Vagina (tissue), 2 donors: ENCODE data around the gene HOXD8. TPM values are rescaled to one million over a fixed set of nuclear protein-coding genes. Genes with fewer than 3 reads are reported as not detected.

Experiments used
- DNase-seq, 2 donors: peaks; one replicate each; pipeline ENCODE4 v3.0.0-alpha.2; 2017; ENCODE audit errors: extremely low spot score in 2 of 2
- H3K27ac ChIP-seq: fragments of 200-600 bp; sonication (generic); one replicate; pipeline ENCODE4 v1.5.1; 2019
- H3K27me3 ChIP-seq: fragments of 200-600 bp; sonication (generic); one replicate; pipeline ENCODE4 v1.5.1; 2019
- H3K36me3 ChIP-seq, 2 donors: fragments of 200-600 bp; sonication (generic); one replicate each; pipeline ENCODE4 v1.5.1; 2017 to 2019
- H3K4me1 ChIP-seq: fragments of 200-600 bp; sonication (generic); one replicate; pipeline ENCODE4 v1.5.1; 2019
- H3K4me3 ChIP-seq, 2 donors: fragments of 200-600 bp; sonication (generic); 1 replicate in 1 of 2; 2 replicates in 1 of 2; pipeline ENCODE4 v1.5.1; 2016 to 2019
- H3K9me3 ChIP-seq: fragments of 200-600 bp; sonication (generic); one replicate; pipeline ENCODE4 v1.5.1; 2019
- POLR2A ChIP-seq, 2 donors: fragments of 450-650 bp; IDR thresholded peaks; one replicate each; pipeline ENCODE4 v1.6.1; 2017; ENCODE audit warnings: antibody characterized with exemption in 2 of 2, mild to moderate bottlenecking in 2 of 2, moderate library complexity in 2 of 2
- POLR2AphosphoS5 ChIP-seq, 2 donors: sonication (generic); formaldehyde crosslinking; IDR thresholded peaks; one replicate each; pipeline ENCODE4 v1.9.0; 2017; ENCODE audit warnings: antibody characterized with exemption in 2 of 2, mild to moderate bottlenecking in 2 of 2, low read depth in 1 of 2; ENCODE audit not compliant: insufficient read depth in 1 of 2
- intact Hi-C: fragments of 100-400 bp; cut with DNase I; formaldehyde crosslinking; loops from one replicate; pipeline ENCODE4 v1.15.1; 2023
- total RNA-seq: library from RNA; depleted of rRNA; stranded (reverse); fragments of >200 nt; gene quantifications from one replicate; pipeline ENCODE4 v1.2.3, GENCODE V29; 2016
- TF ChIP-seq, protein P1 (sequence below), 3 experiments: fragments of 450-650 bp in 2 of 3; fragments of 200-600 bp in 1 of 3; sonication (generic) in 1 of 3; IDR thresholded peaks; one replicate each; pipeline ENCODE4 v1.5.1; 2017 to 2019; ENCODE audit warnings: antibody characterized with exemption in 3 of 3, mild to moderate bottlenecking in 2 of 3, moderate library complexity in 2 of 3

The HOXD8 gene
- 10.3 TPM for total RNA-seq

GRCh38 chr2:176128982-176129796 lies at the start of gene HOXD8:
TSS of gene HOXD8 (plus strand) at chr2:176129705. CDS start at chr2:176130367, 662 bp downstream.
- peak within 1 kb of the TSS; percentile 46 to 58 for H3K4me3 ChIP-seq
- peak in 1 of 2 donors; percentile 67 for TF ChIP-seq POLR2AphosphoS5 (IDR thresholded peaks at IDR 0.05; ENCODE audit: insufficient read depth in 1 of 2, low read depth in 1 of 2)
- TF ChIP-seq POLR2A (IDR thresholded peaks at IDR 0.05): peak in 1 of 2 donors; percentile 21
- TF ChIP-seq, protein P1, sequence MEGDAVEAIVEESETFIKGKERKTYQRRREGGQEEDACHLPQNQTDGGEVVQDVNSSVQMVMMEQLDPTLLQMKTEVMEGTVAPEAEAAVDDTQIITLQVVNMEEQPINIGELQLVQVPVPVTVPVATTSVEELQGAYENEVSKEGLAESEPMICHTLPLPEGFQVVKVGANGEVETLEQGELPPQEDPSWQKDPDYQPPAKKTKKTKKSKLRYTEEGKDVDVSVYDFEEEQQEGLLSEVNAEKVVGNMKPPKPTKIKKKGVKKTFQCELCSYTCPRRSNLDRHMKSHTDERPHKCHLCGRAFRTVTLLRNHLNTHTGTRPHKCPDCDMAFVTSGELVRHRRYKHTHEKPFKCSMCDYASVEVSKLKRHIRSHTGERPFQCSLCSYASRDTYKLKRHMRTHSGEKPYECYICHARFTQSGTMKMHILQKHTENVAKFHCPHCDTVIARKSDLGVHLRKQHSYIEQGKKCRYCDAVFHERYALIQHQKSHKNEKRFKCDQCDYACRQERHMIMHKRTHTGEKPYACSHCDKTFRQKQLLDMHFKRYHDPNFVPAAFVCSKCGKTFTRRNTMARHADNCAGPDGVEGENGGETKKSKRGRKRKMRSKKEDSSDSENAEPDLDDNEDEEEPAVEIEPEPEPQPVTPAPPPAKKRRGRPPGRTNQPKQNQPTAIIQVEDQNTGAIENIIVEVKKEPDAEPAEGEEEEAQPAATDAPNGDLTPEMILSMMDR (IDR thresholded peaks at IDR 0.05): no peak
- DNase-seq: no peak
- no peaks in the 10 kb centered on the region for H3K36me3 ChIP-seq
- intact Hi-C loops: loop anchor here (5.0 to 10.0 kb wide), 2 partner anchors 508 to 1016 kb away; no protein-coding TSS in a partner anchor
- H3K4me1 ChIP-seq: peaks cover 17% of the 10 kb centered on the region
- H3K27me3 ChIP-seq: peaks cover 5% of the 10 kb centered on the region
- no peaks in the 10 kb centered on the region for H3K9me3 ChIP-seq
- H3K27ac ChIP-seq: peak within 1 kb of the TSS; percentile 83

DNA sequence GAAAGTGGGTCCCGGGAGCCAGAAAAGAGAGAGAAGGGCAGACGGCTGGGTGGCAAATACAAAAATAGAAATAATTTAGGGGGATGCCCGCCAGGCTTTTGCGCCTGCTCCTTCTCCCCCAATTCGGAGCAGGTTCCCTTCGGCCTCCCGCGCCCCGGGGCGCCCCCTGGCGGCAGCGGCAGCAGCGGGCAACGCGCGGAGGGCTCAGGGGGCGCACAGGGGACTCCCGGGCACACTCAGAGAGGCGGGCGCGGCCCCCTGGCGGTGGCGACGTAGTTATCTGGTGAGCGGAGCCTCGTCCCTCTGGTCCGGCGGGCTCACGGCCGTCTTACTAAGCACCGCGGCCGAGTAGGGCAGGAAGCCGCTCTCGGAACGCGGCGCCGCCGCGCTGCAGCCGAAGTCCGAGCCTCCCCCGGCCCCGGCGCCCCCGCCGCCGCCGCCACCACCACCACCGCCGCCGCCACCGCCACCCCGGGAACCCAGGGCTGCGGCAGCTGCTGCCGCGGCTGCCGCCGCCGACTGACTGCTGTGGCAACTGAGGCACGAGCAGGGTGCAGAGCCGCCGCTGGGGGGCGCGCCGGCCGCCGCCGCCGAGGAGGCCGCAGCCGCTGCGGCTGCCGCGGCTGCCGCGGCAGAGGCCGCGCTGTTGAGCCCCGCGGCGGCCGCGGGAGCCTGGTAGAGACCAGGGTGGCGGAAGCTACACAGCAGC lies 49.5 kb upstream of the HOXD8 start:
- H3K36me3 ChIP-seq: no peaks in the 10 kb centered on the region
- no peaks in the 10 kb centered on the region for H3K9me3 ChIP-seq
- peaks cover 9% of the 10 kb centered on the region for H3K27me3 ChIP-seq
- intact Hi-C loops: loop anchor here (5.0 to 10.0 kb wide), 2 partner anchors 78 to 1745 kb away; partner anchors contain the start of genes LNPK and SP9
- peak overlapping the region; percentile 49 to 52 for H3K4me3 ChIP-seq
- TF ChIP-seq POLR2AphosphoS5 (IDR thresholded peaks at IDR 0.05; ENCODE audit: insufficient read depth in 1 of 2, low read depth in 1 of 2): no peak
- TF ChIP-seq, protein P1 (IDR thresholded peaks at IDR 0.05): peak; percentile 71 to 87 (median 77)
- peak overlapping the region; percentile 93 for H3K27ac ChIP-seq
- H3K4me1 ChIP-seq: peaks cover 37% of the 10 kb centered on the region
- DNase-seq: no peak

DNA sequence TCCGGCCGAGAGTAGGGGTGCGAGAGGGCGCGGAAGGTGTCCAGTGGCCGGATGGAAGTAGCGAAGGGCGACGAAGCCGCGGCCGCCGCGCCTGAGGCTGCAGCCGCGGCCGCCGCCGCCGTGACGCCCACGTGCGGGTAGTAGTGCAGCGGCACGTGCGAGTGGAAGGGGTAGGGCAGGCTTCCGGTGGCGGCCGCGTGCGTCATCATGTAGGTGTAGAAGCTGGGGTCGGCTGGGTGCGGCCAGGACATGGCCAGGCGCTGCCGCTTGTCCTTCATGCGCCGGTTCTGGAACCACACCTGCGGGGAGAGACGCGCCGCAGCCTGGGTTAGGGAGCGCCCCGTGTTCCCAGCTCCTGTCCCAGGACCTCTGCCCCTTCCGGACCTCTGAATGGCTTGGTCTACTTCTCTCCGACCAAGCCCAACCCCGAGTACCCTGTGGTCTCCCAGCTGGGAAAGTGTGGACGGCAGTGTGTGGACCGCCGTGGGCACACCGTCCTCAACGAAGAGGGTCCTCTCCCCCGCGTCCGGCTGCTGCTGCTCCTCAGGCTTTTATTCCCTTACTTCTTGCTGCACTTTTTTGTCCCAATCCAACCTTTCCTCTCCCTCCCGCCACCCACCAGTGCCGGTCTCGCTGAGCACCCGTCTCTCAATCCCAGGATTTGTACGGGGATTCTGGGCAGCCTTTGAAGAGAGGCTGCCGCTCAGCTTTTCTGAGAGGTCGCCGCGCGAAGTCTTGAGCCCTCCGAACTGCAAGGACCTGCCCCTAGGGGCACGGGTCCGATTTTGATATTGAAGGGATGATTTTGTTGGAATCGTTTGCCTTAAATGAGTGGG lies 48.7 kb upstream of the HOXD8 start:
- H3K9me3 ChIP-seq: no peaks in the 10 kb centered on the region
- H3K27ac ChIP-seq: peak overlapping the region; percentile 93
- DNase-seq: peak; percentile 72 to 87
- intact Hi-C loops: loop anchor here (10.0 kb wide), 1 partner anchor 1746 kb away; the partner anchor contains the start of gene SP9
- H3K4me1 ChIP-seq: peaks cover 45% of the 10 kb centered on the region
- H3K36me3 ChIP-seq: no peaks in the 10 kb centered on the region
- H3K4me3 ChIP-seq: peak overlapping the region; percentile 49 to 52
- TF ChIP-seq, protein P1 (IDR thresholded peaks at IDR 0.05): no peak
- TF ChIP-seq POLR2AphosphoS5 (IDR thresholded peaks at IDR 0.05; ENCODE audit: insufficient read depth in 1 of 2, low read depth in 1 of 2) (peak in 1 of 2 donors; percentile 80), POLR2A (IDR thresholded peaks at IDR 0.05) (peak in 1 of 2 donors; percentile 44)
- peaks cover 9% of the 10 kb centered on the region for H3K27me3 ChIP-seq

- H3K27me3 ChIP-seq: peaks cover 9% of the 10 kb centered on the region
- H3K36me3 ChIP-seq: no peaks in the 10 kb centered on the region
- DNase-seq: no peak
- H3K4me1 ChIP-seq: peaks cover 51% of the 10 kb centered on the region
- intact Hi-C loops: loop anchor here (10.0 kb wide), 1 partner anchor 1747 kb away; the partner anchor contains the start of gene SP9
- H3K9me3 ChIP-seq: no peaks in the 10 kb centered on the region
- TF ChIP-seq, protein P1 (IDR thresholded peaks at IDR 0.05): no peak
- no peak for TF ChIP-seq POLR2AphosphoS5 (IDR thresholded peaks at IDR 0.05; ENCODE audit: insufficient read depth in 1 of 2, low read depth in 1 of 2)
- TF ChIP-seq POLR2A (IDR thresholded peaks at IDR 0.05): no peak
- H3K27ac ChIP-seq: peak overlapping the region; percentile 93
- H3K4me3 ChIP-seq: peak overlapping the region; percentile 49 to 52
These were observed 48.1 kb upstream of the HOXD8 start for GRCh38 chr2:176081376-176081836.
